LNCaP clone FGC (cell line): ENCODE results near the gene FN3K.
"Not testable (repeated sequence)": the region's sequence is repeated elsewhere in the genome, so short reads cannot be mapped to it uniquely, and the experiment has no call there.

ENCODE experiments used
- DNase-seq: peaks from one replicate; pipeline ENCODE4 v3.0.0-alpha.2; 2011; ENCODE audit warnings: low read depth
- H3K4me3 ChIP-seq: 2 replicates; pipeline ENCODE4 v1.5.1; 2011; ENCODE audit warnings: mild to moderate bottlenecking, low read depth, low read length, control low read depth
- TF ChIP-seq, protein P1 (sequence below): IDR thresholded peaks from 2 replicates; pipeline ENCODE4 v1.5.1; 2012; ENCODE audit warnings: mild to moderate bottlenecking; ENCODE audit not compliant: control insufficient read depth, insufficient read depth; ENCODE audit errors: extremely low read depth

Gene FN3K

DNA sequence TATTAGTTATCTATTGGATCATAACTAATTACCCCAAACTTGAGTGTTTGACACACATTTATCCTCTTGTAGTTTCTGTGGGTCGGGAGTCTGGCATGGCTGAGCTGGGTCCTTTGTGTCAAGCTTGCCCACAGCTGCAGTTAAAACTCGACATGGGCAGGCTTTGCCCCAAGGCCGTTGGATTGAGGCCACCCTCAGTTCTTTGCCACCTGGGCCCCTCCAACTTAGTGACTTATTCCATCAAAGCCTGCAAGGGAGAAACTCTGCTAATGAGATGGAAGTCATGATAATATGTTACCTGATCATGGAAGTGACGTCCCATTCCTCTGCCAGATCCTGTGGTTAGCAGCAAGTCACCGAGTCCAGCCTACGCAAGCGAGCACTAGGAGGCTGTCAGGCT, 33.6 kb downstream of the FN3K start:
- TF ChIP-seq, protein P1, sequence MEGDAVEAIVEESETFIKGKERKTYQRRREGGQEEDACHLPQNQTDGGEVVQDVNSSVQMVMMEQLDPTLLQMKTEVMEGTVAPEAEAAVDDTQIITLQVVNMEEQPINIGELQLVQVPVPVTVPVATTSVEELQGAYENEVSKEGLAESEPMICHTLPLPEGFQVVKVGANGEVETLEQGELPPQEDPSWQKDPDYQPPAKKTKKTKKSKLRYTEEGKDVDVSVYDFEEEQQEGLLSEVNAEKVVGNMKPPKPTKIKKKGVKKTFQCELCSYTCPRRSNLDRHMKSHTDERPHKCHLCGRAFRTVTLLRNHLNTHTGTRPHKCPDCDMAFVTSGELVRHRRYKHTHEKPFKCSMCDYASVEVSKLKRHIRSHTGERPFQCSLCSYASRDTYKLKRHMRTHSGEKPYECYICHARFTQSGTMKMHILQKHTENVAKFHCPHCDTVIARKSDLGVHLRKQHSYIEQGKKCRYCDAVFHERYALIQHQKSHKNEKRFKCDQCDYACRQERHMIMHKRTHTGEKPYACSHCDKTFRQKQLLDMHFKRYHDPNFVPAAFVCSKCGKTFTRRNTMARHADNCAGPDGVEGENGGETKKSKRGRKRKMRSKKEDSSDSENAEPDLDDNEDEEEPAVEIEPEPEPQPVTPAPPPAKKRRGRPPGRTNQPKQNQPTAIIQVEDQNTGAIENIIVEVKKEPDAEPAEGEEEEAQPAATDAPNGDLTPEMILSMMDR = no peak
- DNase-seq = no peak
- H3K4me3 ChIP-seq = no peak overlapping the region

DNA sequence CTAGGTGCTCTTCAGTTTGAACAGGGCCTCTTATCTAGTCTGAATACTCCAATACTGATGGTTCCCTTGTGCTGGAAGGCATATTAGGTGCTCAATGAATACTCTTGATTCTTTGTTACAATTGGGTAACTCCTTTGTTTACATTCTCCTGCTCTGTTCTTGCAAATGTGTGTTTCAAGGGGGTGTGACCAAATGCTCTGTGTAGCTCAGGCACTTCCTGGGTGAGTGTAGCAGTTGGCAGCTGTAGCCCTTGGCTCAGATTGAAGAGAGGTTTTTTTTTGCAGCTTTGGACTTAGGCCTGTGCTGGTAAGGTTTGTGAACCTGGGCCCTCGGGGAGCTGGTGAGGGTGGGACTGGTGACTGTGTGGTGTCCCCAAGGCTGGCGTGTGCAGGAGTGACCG, 36.6 kb downstream of the FN3K start:
- TF ChIP-seq, protein P1 = no peak
- peak; percentile 79 for DNase-seq
- no peak overlapping the region for H3K4me3 ChIP-seq

DNA sequence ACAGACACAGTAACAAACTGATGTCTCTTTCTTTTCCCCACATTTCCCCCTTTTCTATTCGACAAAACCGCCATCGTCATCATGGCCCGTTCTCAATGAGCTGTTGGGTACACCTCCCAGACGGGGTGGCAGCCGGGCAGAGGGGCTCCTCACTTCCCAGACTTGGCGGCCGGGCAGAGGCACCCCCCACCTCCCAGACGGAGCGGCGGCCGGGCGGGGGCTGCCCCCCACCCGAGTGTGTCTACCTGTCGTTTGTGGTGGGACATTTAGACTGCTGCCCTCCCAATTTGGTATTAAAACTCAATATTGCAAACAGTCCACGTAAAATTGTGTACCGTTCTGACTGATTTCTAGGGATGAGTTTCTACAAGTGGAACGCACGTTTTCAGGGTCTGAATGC, 39.0 kb downstream of the FN3K start:
- not testable (repeated sequence) for DNase-seq, H3K4me3 ChIP-seq

DNA sequence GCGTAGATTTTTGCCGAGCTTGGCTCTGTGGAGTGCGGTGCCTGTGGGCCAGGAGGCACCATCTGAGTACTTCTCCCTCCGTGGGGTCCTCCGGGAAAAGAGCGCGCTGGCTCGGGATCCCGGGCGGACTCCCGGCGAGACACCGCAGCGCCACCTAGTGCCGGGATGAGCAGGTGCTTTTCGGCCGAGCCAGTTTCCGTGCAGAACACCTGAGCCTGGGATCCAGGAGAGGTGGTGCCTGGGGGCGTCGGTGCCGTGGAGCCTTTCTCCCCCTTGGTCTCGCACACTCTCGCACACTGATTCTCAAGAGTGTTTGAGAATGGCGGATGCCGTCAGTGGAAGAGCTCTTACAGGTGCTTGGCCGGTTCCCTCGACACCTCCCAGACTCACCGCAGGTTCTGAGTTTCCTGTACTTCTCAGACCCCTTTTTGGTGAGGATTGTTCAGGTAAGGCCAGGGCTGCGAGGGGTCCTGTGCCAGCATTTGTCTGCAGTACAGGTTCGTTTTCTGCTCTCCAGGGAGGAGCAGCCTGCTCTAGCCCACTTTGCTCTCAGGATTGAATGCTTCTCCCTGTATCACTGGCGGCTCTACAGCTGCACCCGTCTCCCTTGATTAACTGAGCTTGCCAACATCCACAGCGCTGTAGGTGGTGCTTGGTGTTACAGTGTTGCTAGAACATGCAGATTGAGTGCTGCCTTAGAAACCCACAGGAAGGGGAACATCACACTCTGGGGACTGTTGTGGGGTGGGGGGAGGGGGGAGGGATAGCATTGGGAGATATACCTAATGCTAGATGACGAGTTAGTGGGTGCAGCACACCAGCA, 39.8 kb downstream of the FN3K start:
- no peak for DNase-seq
- no peak overlapping the region for H3K4me3 ChIP-seq
- TF ChIP-seq, protein P1 = peak; percentile 94

DNA sequence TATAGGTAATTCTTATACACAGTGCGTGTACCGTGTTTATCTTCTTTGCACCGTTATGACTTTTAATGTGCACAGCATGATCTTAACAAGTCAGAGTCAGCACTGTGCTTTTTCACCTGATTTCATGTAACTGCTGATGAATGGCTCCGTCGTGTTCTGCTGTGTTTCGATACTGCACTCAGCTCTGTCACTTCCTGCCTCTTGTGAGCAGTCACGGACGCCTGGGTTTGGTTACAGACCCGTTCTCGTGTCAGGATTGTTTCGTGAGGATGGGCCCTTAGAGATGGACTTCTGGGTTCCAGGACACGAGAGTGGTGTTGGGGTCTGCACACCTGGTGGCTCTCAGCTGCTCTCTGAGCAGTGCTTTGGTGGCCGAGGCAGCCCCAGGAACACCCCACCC, 41.0 kb downstream of the FN3K start:
- no peak for DNase-seq
- TF ChIP-seq, protein P1 = no peak
- no peak overlapping the region for H3K4me3 ChIP-seq

DNA sequence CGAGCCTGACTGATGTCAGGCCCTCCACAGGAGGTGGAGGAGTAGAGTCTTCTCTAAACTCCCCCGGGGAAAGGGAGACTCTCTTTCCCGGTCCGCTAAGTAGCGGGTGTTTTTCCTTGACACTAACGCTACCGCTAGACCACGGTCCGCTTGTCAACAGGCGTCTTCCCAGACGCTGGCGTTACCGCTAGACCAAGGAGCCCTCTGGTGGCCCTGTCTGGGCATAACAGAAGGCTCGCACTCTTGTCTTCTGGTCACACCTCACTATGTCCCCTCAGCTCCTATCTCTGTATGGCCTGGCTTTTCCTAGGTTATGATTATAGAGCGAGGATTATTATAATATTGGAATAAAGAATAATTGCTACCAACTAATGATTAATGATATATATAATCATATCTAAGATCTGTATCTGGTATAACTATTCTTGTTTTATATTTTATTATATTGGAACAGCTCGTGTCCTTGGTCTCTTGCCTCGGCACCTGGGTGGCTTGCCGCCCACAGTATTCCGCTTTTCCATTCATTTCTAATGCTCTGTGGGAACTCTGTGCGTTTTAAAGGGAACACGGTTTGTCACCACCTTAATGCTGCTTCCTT, 42.5 kb downstream of the FN3K start:
- not testable (repeated sequence) for H3K4me3 ChIP-seq, DNase-seq

DNA sequence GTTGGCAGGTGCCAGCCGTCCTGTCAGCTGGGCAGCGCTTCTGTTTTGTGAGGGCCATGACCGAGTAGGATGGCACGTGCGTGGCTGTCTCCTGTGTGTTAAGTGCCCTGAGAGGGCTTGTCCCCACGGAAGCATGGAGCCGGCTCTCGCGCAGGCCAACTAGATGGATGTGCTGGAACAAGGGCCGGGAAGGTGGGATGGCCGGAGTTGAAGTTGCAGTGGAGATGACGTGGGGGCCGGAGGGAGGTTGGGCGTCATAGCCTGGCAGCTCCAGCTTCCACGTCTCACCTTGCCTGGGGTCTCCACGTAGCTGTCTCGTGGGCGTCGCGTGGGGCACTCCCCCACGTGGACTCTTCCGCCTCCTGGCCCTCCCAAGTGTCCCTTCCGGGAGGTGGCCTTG, 44.1 kb downstream of the FN3K start:
- no peak overlapping the region for H3K4me3 ChIP-seq
- TF ChIP-seq, protein P1 = no peak
- no peak for DNase-seq

DNA sequence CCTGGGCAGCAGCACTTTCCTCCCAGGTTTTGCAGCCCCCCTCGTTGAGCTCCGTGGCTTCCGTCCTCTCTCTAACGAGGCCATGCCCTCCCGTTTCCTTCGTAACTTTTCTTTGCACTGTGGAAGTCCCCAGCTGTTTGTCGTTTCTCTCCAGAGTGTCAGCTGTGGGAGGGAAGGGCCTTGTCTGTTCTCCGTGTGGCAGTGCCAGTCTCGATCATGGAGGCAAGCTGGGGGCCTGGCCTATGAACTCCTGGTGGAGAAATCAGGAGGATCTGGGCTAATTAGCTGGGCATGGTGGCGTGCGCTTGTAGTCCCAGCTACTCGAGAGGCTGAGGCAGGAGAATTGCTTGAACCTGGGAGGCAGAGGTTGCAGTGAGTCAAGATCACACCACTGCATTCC, 44.8 kb downstream of the FN3K start:
- TF ChIP-seq, protein P1 = no peak
- no peak for DNase-seq
- H3K4me3 ChIP-seq = no peak overlapping the region
